Stimulated activated CD8-positive, alpha-beta memory T cell treated with anti-CD3 and anti-CD28 coated beads, Interleukin-4, amount 100 ng/mL, for 24 hours (primary cell): ENCODE data around the gene MAGI2.

Experiments
- DNase-seq: peaks from one replicate; pipeline ENCODE4 v3.0.0-alpha.2; 2020; ENCODE audit warnings: low read depth

MAGI2 gene

GRCh38 chr7:78140109-78140508 is 1313.4 kb downstream of the MAGI2 start:
- no peak for DNase-seq

- no peak for DNase-seq
Measured at GRCh38 chr7:78139335-78139734, 1314.1 kb downstream of the MAGI2 start.

- no peak for DNase-seq
Measured at GRCh38 chr7:78134774-78135173, 1318.7 kb downstream of the MAGI2 start.

- no peak for DNase-seq
Measured at GRCh38 chr7:78134256-78134655, 1319.2 kb downstream of the MAGI2 start.

GRCh38 chr7:78130446-78131215 is 1322.8 kb downstream of the MAGI2 start:
- no peak for DNase-seq

GRCh38 chr7:78129865-78130264 is 1323.6 kb downstream of the MAGI2 start:
- no peak for DNase-seq

GRCh38 chr7:78127009-78127408 is 1326.5 kb downstream of the MAGI2 start:
- no peak for DNase-seq

- DNase-seq, result no peak
Measured at GRCh38 chr7:78125884-78126283, 1327.6 kb downstream of the MAGI2 start.

- DNase-seq, result no peak
Measured at GRCh38 chr7:78124216-78124615, 1329.3 kb downstream of the MAGI2 start.

- no peak for DNase-seq
Measured at GRCh38 chr7:78121888-78122287, 1331.6 kb downstream of the MAGI2 start.

- no peak for DNase-seq
Measured at GRCh38 chr7:78118470-78118869, 1335.0 kb downstream of the MAGI2 start.

- no peak for DNase-seq
Measured at GRCh38 chr7:78115876-78116275, 1337.6 kb downstream of the MAGI2 start.

- no peak for DNase-seq
Measured at GRCh38 chr7:78114993-78115392, 1338.5 kb downstream of the MAGI2 start.

GRCh38 chr7:78112488-78112887 is 1341.0 kb downstream of the MAGI2 start:
- DNase-seq, result no peak

- no peak for DNase-seq
Measured at GRCh38 chr7:78111386-78111785, 1342.1 kb downstream of the MAGI2 start.

- DNase-seq, result no peak
Measured at GRCh38 chr7:78103475-78103874, 1350.0 kb downstream of the MAGI2 start.

GRCh38 chr7:78101076-78101475 is 1352.4 kb downstream of the MAGI2 start:
- DNase-seq, result no peak

GRCh38 chr7:78099715-78100394 is 1353.6 kb downstream of the MAGI2 start:
- no peak for DNase-seq

- DNase-seq, result no peak
Measured at GRCh38 chr7:78095549-78095948, 1357.9 kb downstream of the MAGI2 start.

GRCh38 chr7:78092331-78092730 is 1361.1 kb downstream of the MAGI2 start:
- no peak for DNase-seq

GRCh38 chr7:78090616-78091015 is 1362.9 kb downstream of the MAGI2 start:
- DNase-seq, result no peak

- DNase-seq, result no peak
Measured at GRCh38 chr7:78083476-78084120, 1369.9 kb downstream of the MAGI2 start.

- no peak for DNase-seq
Measured at GRCh38 chr7:78082556-78082955, 1370.9 kb downstream of the MAGI2 start.
